Measurements from ENCODE around the gene SGMS1. TPM values are rescaled to one million over a fixed set of nuclear protein-coding genes. Genes with fewer than 3 reads are reported as not detected.

SGMS1 gene
- polyA plus RNA-seq, 2 of the 4 experiments (the other 2 are of a cell fraction): 22.7 to 28.2 TPM

- no peak for DNase-seq (ENCODE audit: low read depth in 1 of 2, low spot score in 1 of 2)
- no peaks in the 10 kb centered on the region for H3K9me3 ChIP-seq
- no peak for FAIRE-seq
- TF ChIP-seq HEYL (CRISPR knock-in tag; IDR thresholded peaks at IDR 0.05) (no peak), MAX (IDR thresholded peaks at IDR 0.05) (no peak), FOXS1 (CRISPR knock-in tag; IDR thresholded peaks at IDR 0.05) (no peak), SREBF2 (IDR thresholded peaks at IDR 0.05) (no peak), FOSB (CRISPR knock-in tag; IDR thresholded peaks at IDR 0.05) (no peak), PHF8 (IDR thresholded peaks at IDR 0.05; ENCODE audit: borderline replicate concordance, low read depth) (no peak), KDM1A (IDR thresholded peaks at IDR 0.05; ENCODE audit: low read depth) (no peak), GATA3 (IDR thresholded peaks at IDR 0.05; ENCODE audit: borderline replicate concordance) (no peak), RFX5 (IDR thresholded peaks at IDR 0.05) (no peak)
- TF ChIP-seq, protein P1, sequence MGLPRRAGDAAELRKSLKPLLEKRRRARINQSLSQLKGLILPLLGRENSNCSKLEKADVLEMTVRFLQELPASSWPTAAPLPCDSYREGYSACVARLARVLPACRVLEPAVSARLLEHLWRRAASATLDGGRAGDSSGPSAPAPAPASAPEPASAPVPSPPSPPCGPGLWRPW (IDR thresholded peaks at IDR 0.05): no peak
- ChIA-PET POLR2A (no interaction called here), CTCF (no interaction called here)
- 90% methylated on average over 4 of the region's 4 CpGs for WGBS (ENCODE audit: missing lambda C conversion rate)
- no peak overlapping the region for H3K4me2 ChIP-seq
- H3K4me1 ChIP-seq: no peaks in the 10 kb centered on the region
- H3K4me3 ChIP-seq: no peak overlapping the region
- H3K27ac ChIP-seq: no peak overlapping the region
- ATAC-seq: no peak
Observed at GRCh38 chr10:50440489-50440888, 183.3 kb downstream of the SGMS1 start.

- DNase-seq (ENCODE audit: low read depth in 1 of 2, low spot score in 1 of 2) (no peak), ATAC-seq (no peak), FAIRE-seq (no peak)
- H3K9me3 ChIP-seq: no peaks in the 10 kb centered on the region
- no peak overlapping the region for H3K27ac ChIP-seq
- no peak overlapping the region for H3K4me3 ChIP-seq
- TF ChIP-seq CHD4 (IDR thresholded peaks at IDR 0.05; ENCODE audit: borderline replicate concordance) (no peak), ZC3H11A (IDR thresholded peaks at IDR 0.05) (no peak)
- H3K4me2 ChIP-seq: no peak overlapping the region
- CTCF ChIA-PET: no interaction called here
- WGBS (ENCODE audit: missing lambda C conversion rate): 87% methylated on average over 2 of the region's 2 CpGs
- no peaks in the 10 kb centered on the region for H3K4me1 ChIP-seq
- POLR2A ChIA-PET: no interaction called here
Observed at GRCh38 chr10:50439806-50440205, 183.9 kb downstream of the SGMS1 start.

DNA sequence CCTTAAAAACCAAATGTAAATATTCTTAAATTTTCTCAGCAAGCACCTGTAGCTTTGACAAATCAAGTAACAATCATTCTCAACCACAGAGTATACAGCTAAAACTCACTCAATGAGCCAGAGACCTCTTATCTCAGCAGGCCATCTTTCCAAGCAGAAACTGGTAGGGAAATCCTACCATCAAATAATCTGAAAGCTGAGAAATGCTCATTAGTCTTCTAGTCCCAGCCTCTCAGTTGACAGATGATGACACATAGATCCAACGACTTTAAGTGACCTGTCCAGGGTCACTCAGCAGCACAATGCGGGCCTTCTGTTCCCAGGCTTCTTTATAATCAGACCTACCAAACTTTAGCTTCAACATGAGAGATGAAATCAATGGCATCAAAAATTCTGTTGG, 184.6 kb downstream of the SGMS1 start:
- ChIA-PET CTCF (no interaction called here), POLR2A (no interaction called here)
- TF ChIP-seq HDAC2 (IDR thresholded peaks at IDR 0.05): no peak
- TF ChIP-seq MAZ (IDR thresholded peaks at IDR 0.05; ENCODE audit: borderline replicate concordance, low read depth, low read length): no peak
- TF ChIP-seq ZFP36 (IDR thresholded peaks at IDR 0.05; ENCODE audit: borderline replicate concordance, partially characterized antibody): no peak
- no peak for TF ChIP-seq EHF (CRISPR knock-in tag; IDR thresholded peaks at IDR 0.05)
- no peak for TF ChIP-seq CHD4 (IDR thresholded peaks at IDR 0.05; ENCODE audit: borderline replicate concordance)
- TF ChIP-seq HEYL (CRISPR knock-in tag; IDR thresholded peaks at IDR 0.05): no peak
- no peak for TF ChIP-seq ZNF302 (CRISPR knock-in tag; IDR thresholded peaks at IDR 0.05)
- TF ChIP-seq E2F6 (IDR thresholded peaks at IDR 0.05; ENCODE audit: borderline replicate concordance, low read depth): no peak
- TF ChIP-seq EP300 (IDR thresholded peaks at IDR 0.05): no peak
- no peak for TF ChIP-seq CEBPB (IDR thresholded peaks at IDR 0.05)
- TF ChIP-seq, protein P2, sequence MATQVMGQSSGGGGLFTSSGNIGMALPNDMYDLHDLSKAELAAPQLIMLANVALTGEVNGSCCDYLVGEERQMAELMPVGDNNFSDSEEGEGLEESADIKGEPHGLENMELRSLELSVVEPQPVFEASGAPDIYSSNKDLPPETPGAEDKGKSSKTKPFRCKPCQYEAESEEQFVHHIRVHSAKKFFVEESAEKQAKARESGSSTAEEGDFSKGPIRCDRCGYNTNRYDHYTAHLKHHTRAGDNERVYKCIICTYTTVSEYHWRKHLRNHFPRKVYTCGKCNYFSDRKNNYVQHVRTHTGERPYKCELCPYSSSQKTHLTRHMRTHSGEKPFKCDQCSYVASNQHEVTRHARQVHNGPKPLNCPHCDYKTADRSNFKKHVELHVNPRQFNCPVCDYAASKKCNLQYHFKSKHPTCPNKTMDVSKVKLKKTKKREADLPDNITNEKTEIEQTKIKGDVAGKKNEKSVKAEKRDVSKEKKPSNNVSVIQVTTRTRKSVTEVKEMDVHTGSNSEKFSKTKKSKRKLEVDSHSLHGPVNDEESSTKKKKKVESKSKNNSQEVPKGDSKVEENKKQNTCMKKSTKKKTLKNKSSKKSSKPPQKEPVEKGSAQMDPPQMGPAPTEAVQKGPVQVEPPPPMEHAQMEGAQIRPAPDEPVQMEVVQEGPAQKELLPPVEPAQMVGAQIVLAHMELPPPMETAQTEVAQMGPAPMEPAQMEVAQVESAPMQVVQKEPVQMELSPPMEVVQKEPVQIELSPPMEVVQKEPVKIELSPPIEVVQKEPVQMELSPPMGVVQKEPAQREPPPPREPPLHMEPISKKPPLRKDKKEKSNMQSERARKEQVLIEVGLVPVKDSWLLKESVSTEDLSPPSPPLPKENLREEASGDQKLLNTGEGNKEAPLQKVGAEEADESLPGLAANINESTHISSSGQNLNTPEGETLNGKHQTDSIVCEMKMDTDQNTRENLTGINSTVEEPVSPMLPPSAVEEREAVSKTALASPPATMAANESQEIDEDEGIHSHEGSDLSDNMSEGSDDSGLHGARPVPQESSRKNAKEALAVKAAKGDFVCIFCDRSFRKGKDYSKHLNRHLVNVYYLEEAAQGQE (IDR thresholded peaks at IDR 0.05): no peak
- TF ChIP-seq RFX5 (IDR thresholded peaks at IDR 0.05): no peak
- no peak for TF ChIP-seq POLR2A (IDR thresholded peaks at IDR 0.05; ENCODE audit: low read length)
- no peak for TF ChIP-seq BHLHE40 (IDR thresholded peaks at IDR 0.05; ENCODE audit: low read depth, low read length)
- TF ChIP-seq FOSL2 (IDR thresholded peaks at IDR 0.05): no peak
- no peak for TF ChIP-seq FOSL2 (CRISPR knock-in tag; IDR thresholded peaks at IDR 0.05)
- no peak for TF ChIP-seq CBX2 (IDR thresholded peaks at IDR 0.05; ENCODE audit: borderline replicate concordance, low read depth)
- no peak for TF ChIP-seq FOXS1 (CRISPR knock-in tag; IDR thresholded peaks at IDR 0.05)
- TF ChIP-seq SREBF2 (IDR thresholded peaks at IDR 0.05): no peak
- no peak for TF ChIP-seq HOXB13 (CRISPR knock-in tag; IDR thresholded peaks at IDR 0.05; ENCODE audit: low read depth)
- TF ChIP-seq RAD21 (conservative IDR thresholded peaks at IDR 0.05 in 1 of 2, IDR thresholded peaks at IDR 0.05 in 1 of 2): no peak
- Histone ChIP-seq H3K4me2 (no peak overlapping the region), H3K4me3 (no peak overlapping the region), H3K9me3 (no peaks in the 10 kb centered on the region), H3K27ac (no peak overlapping the region), H3K4me1 (no peaks in the 10 kb centered on the region)
- DNase-seq (ENCODE audit: low read depth in 1 of 2, low spot score in 1 of 2): no peak
- 68% methylated on average over 2 of the region's 2 CpGs for WGBS (ENCODE audit: missing lambda C conversion rate)
- no peak for ATAC-seq
- no peak for FAIRE-seq

All from A549 (cell line).